Kidney (tissue), 14 donors: ENCODE data around the gene ACER3. TPM values are rescaled to one million over a fixed set of nuclear protein-coding genes. Genes with fewer than 3 reads are reported as not detected.

Experiments
- DNase-seq, 5 donors: peaks; one replicate each; pipeline ENCODE4 v3.0.0-alpha.2; 2013 to 2020
- FAIRE-seq: peaks from 2 replicates; lab custom pipeline; 2012; peaks lifted over from hg19 to GRCh38; lab: Jason Lieb, UNC
- H3K27ac ChIP-seq, 2 donors: one replicate each; pipeline ENCODE4 v1.7.0; 2013; ENCODE audit warnings: low read depth in 2 of 2, low read length in 2 of 2, inconsistent platforms in 1 of 2
- H3K27me3 ChIP-seq: one replicate; pipeline ENCODE4 v1.7.1; 2013; ENCODE audit warnings: low read length, inconsistent platforms; ENCODE audit not compliant: control insufficient read depth, insufficient read depth
- H3K36me3 ChIP-seq, 3 donors: one replicate each; pipeline versions ENCODE4 v1.7.0 to v1.7.1; 2013; ENCODE audit warnings: low read length in 3 of 3, control low read depth in 1 of 3, inconsistent platforms in 1 of 3; ENCODE audit not compliant: insufficient read depth in 3 of 3, control insufficient read depth in 2 of 3
- H3K4me1 ChIP-seq, 3 donors: one replicate each; pipeline versions ENCODE4 v1.7.0 to v1.7.1; 2013; ENCODE audit warnings: low read length in 3 of 3, inconsistent platforms in 1 of 3, low read depth in 1 of 3; ENCODE audit not compliant: control insufficient read depth in 2 of 3, insufficient read depth in 2 of 3
- H3K4me3 ChIP-seq, 3 donors: one replicate each; pipeline versions ENCODE4 v1.7.0 to v1.8.1; 2013; ENCODE audit warnings: low read length in 3 of 3, control low read depth in 1 of 3, inconsistent platforms in 1 of 3
- H3K9ac ChIP-seq, 3 donors: one replicate each; pipeline versions ENCODE4 v1.7.0 to v1.7.1; 2013; ENCODE audit warnings: low read length in 3 of 3, control low read depth in 1 of 3, inconsistent platforms in 1 of 3
- H3K9me3 ChIP-seq, 3 donors: one replicate each; pipeline versions ENCODE4 v1.7.0 to v1.7.1; 2013; ENCODE audit warnings: low read length in 3 of 3, control low read depth in 1 of 3, inconsistent platforms in 1 of 3; ENCODE audit not compliant: control insufficient read depth in 2 of 3, insufficient read depth in 1 of 3
- intact Hi-C: fragments of 100-400 bp; cut with DNase I; formaldehyde crosslinking; loops from one replicate; pipeline ENCODE4 v1.11.1; 2022
- polyA plus RNA-seq: library from polyadenylated mRNA; stranded (reverse); fragments of 350-450 nt; fragmentation: Illumina TruSeq; extraction: RNeasy Lipid Tissue Mini Kit (QIAGEN cat#74804); gene quantifications from one replicate; pipeline ENCODE4 v1.2.3, GENCODE V29; 2014; ENCODE audit warnings: low read depth, low replicate concordance; ENCODE audit not compliant: insufficient read depth
- total RNA-seq: library from RNA; stranded (reverse); fragmentation: NEBNext Ultra II Directional; extraction: Animal tissue kit (Norgen Biotek cat#: 25700); gene quantifications from one replicate; pipeline ENCODE4 v1.2.1, GENCODE V29; 2021
- TF ChIP-seq, protein P1 (sequence below): IDR thresholded peaks from 3 replicates; pipeline ENCODE4 v1.5.1; 2012; ENCODE audit warnings: mild to moderate bottlenecking, moderate library complexity, borderline replicate concordance; ENCODE audit not compliant: insufficient read depth; ENCODE audit errors: extremely low read depth
- donor health status: control.
- donor health status: control.
- donor health status: control.
- donor health status: control.
- donor health status: control.
- donor health status: DM: yes; HTN: yes; CAD: no.
- donor health status: Normal renal cell carcinoma (clear cell type).

Gene ACER3
- total and polyA plus RNA-seq, 2 donors from 2014 or later: 5.9 to 35.3 TPM

DNA sequence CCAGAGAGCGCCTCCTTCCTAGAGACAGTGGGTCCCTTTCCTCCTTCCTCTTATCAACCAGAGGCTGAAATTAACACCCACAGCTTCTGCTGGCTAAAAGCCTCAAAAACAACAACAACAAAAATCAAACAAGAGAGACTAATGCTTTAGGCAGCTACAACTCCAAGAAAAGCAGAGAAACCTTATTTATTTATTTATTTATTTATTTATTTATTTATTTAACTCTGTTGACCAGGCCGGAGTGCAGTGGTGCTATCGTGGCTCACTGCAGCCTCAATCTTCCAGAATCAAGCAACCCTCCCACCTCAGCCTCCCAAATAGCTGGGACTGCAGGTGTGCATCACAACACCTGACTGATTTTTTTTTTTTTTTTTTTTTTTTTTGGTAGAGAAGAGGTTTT lies 170.9 kb downstream of the ACER3 start:
- Histone ChIP-seq H3K4me1 (no peaks in the 10 kb centered on the region), H3K9me3 (no peaks in the 10 kb centered on the region), H3K36me3 (no peaks in the 10 kb centered on the region), H3K27ac (no peak overlapping the region), H3K9ac (no peak overlapping the region), H3K4me3 (no peak overlapping the region), H3K27me3 (no peaks in the 10 kb centered on the region)
- TF ChIP-seq, protein P1, sequence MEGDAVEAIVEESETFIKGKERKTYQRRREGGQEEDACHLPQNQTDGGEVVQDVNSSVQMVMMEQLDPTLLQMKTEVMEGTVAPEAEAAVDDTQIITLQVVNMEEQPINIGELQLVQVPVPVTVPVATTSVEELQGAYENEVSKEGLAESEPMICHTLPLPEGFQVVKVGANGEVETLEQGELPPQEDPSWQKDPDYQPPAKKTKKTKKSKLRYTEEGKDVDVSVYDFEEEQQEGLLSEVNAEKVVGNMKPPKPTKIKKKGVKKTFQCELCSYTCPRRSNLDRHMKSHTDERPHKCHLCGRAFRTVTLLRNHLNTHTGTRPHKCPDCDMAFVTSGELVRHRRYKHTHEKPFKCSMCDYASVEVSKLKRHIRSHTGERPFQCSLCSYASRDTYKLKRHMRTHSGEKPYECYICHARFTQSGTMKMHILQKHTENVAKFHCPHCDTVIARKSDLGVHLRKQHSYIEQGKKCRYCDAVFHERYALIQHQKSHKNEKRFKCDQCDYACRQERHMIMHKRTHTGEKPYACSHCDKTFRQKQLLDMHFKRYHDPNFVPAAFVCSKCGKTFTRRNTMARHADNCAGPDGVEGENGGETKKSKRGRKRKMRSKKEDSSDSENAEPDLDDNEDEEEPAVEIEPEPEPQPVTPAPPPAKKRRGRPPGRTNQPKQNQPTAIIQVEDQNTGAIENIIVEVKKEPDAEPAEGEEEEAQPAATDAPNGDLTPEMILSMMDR: no peak
- intact Hi-C loops: no loop called here
- FAIRE-seq: no peak
- DNase-seq: no peak

DNA sequence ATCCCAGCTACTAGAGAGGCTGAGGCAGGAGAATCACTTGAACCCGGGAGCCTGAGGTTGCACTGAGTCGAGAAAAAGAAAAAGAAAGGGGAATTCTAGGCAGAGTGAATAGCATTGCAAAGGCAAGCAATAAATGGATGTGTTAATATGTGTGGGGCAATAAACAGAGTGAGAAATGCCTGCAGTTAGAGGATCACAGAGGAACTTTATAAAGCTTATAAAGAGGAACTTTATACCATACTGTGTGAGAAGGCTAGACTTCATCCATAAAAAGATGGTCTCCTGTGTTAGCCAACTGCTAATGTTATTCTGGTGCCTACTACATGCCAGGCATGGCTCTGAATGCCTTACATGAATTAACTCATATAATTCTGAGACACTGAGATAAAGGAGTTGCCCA lies 174.3 kb downstream of the ACER3 start:
- intact Hi-C loops: no loop called here
- Histone ChIP-seq H3K27me3 (no peaks in the 10 kb centered on the region), H3K4me3 (no peak overlapping the region), H3K9me3 (no peaks in the 10 kb centered on the region), H3K4me1 (peaks cover 0 to 7% (median 0%) of the 10 kb centered on the region in 3 donors), H3K9ac (no peak overlapping the region), H3K27ac (no peak overlapping the region), H3K36me3 (no peaks in the 10 kb centered on the region)
- DNase-seq (no peak), FAIRE-seq (no peak)
- TF ChIP-seq, protein P1: no peak

DNA sequence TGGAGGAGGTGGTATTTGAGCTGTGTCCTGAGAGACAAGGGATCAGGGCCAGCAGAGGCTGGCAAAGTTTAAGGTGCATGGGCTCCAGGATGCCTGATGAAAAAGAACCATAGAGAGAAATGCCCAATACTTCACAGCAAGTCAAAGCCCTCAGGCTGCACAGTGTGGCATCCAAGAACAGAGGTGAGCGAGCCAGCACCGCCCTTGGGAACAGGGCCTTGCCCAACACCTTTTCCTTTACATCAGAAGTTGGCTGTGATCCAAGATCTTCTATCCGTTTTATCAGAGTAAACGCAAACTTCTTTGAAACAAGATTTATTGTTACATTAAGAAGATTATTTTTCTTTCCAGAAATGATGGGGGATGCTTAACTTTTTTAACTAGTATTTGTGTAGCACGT lies 174.9 kb downstream of the ACER3 start:
- Histone ChIP-seq H3K9me3 (no peaks in the 10 kb centered on the region), H3K4me1 (peaks cover 0 to 7% (median 0%) of the 10 kb centered on the region in 3 donors), H3K27me3 (no peaks in the 10 kb centered on the region), H3K9ac (no peak overlapping the region), H3K4me3 (no peak overlapping the region), H3K27ac (no peak overlapping the region), H3K36me3 (no peaks in the 10 kb centered on the region)
- TF ChIP-seq, protein P1: no peak
- no peak for DNase-seq
- FAIRE-seq: no peak
- intact Hi-C loops: no loop called here

DNA sequence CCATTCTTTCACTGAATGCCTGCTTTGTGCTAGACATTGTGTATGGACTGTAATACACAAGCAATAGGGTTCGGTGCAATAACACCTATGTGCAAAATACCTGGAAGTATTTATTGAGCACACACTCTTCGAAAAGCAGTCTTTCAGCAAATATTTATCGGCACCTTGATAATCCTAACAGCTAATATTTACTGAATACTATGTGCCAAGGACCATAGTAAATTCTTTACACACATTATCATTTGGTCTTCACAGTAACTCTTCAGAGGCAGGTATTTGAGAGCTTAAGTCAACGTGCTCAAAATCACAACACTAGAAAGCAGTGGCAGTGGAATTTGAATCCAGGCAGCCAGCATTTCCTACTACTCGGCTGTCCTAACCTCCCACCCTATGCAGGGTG lies 175.7 kb downstream of the ACER3 start:
- Histone ChIP-seq H3K9ac (no peak overlapping the region), H3K27ac (no peak overlapping the region), H3K9me3 (no peaks in the 10 kb centered on the region)

More for the DNA sequence above, 175.7 kb downstream of the ACER3 start:
- FAIRE-seq (no peak), DNase-seq (no peak)
- no peak overlapping the region for H3K4me3 ChIP-seq
- TF ChIP-seq, protein P1: no peak
- intact Hi-C loops: no loop called here
- H3K4me1 ChIP-seq: peaks cover 0 to 7% (median 0%) of the 10 kb centered on the region in 3 donors
- no peaks in the 10 kb centered on the region for H3K27me3 ChIP-seq
- H3K36me3 ChIP-seq: no peaks in the 10 kb centered on the region
